Keratinocyte (primary cell): ENCODE measurements around the gene ATXN7L1.

Source experiments
- CTCF ChIP-seq, 3 experiments: IDR thresholded peaks in 1 of 3; conservative IDR thresholded peaks in 1 of 3; optimal IDR thresholded peaks in 1 of 3; 2 replicates in 2 of 3; 3 replicates in 1 of 3; pipeline versions ENCODE3 to v1.5.1; 2011; ENCODE audit warnings: low read length in 3 of 3, mild to moderate bottlenecking in 3 of 3, moderate library complexity in 2 of 3, control low read depth in 1 of 3, inconsistent platforms in 1 of 3; ENCODE audit not compliant: insufficient read depth in 2 of 3; ENCODE audit errors: extremely low read depth in 1 of 3
- EZH2 ChIP-seq: IDR thresholded peaks from one replicate; pipeline ENCODE4 v1.6.1; 2012; ENCODE audit warnings: inconsistent platforms, mild to moderate bottlenecking, low read length, moderate library complexity

GRCh38 chr7:105651798-105652197, 224.6 kb downstream of the ATXN7L1 start:
- TF ChIP-seq CTCF (optimal IDR thresholded peaks at IDR 0.05 in 1 of 3, IDR thresholded peaks at IDR 0.05 in 1 of 3, conservative IDR thresholded peaks at IDR 0.05 in 1 of 3; ENCODE audit: extremely low read depth in 1 of 3, insufficient read depth in 2 of 3, low read length in 3 of 3) (no peak), EZH2 (no peak)
